Kidney capillary endothelial cell (primary cell): ENCODE measurements around the gene FBXL7.

Experiments
- DNase-seq: peaks from one replicate; pipeline ENCODE4 v3.0.0-alpha.2; 2018; ENCODE audit warnings: low spot score

FBXL7 gene

DNA sequence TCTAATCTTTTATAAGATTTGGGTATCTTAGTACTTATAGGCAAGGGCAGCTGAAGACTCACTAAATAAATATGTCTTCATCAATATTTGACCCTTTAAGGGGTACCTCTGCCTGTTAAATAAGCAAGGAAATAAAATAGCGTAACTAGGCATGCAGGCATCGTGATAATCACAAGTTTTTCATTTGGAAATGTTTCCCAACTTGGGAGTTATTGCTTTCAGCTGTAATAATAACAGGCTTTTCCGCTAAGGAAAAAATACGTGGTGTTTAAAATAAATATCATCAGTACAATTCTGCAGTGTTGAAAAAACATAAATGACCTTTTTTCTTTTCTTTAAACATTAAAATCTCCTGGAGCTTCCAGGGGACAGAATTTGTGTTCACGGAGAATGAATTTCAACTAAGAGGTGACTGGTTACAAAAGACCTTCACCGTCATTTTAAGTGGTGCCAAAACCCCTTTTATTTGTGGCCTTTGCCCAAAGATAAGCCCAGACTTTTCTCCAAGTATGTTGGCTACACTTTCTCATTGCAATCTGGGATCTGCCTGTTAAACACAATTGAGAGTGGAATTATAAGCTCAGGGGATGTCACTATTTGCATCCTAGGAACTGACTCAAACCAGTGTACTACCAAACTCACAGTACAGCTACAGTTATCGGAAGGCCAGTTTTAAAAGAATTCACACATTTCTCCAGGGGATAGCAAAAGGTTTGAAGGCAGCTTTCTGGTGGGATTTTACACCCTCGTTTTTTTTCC, 218.6 kb downstream of the FBXL7 start:
- no peak for DNase-seq

DNA sequence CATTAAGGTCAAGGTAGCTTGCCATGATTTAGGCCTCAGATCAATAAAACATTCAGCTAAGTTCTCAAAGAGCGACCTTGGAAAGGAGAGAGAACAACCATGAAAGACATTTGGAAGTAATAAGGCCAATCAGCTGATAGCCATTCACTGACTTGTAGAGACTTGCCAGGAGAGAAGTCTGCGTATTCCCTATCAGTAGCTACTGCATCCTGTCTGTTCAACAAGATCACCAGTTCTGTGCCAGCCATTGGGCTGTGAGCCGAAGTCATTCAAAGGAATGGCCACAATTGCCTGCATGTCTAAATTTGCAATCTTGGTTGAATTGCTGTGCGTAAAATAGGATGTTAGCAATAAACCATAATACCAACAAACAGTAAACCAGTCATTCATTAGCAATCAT, 219.8 kb downstream of the FBXL7 start:
- DNase-seq, result peak; percentile 1

DNA sequence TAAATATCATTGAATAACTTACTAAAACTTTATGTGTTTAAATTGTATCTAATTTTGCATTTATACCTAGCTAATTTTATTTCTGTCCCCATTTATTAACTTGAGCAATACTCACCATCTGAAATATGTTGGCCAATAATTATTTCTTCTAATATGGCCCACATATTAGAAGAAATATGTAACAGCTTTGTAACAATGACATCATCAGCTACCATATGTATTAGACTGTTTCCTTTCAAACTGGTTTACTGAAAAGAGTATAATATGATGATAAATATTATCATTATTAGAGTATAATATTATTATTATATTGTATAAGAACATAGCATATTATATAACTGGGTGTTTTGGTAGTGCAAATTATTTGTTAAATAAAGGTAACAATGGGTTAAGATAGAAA, 220.5 kb downstream of the FBXL7 start:
- DNase-seq, result no peak

DNA sequence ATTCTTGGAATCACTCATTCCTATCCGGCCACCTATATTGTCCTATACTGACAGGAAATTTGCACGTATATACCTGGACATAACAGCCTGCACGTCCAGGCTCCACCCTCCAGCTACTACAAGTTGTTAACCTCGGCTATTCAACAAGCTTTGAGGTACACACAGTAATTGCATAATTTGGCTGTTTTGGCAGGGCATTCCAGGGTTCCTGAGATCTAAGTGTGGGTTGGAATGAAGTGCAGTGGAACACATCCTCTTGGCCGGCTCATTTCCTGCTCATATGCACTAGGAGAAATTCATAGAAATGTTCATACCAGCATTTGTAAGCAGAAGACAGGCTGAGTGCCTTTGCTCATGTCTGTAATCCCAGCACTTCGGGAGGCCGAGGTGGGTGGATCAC, 222.3 kb downstream of the FBXL7 start:
- no peak for DNase-seq

DNA sequence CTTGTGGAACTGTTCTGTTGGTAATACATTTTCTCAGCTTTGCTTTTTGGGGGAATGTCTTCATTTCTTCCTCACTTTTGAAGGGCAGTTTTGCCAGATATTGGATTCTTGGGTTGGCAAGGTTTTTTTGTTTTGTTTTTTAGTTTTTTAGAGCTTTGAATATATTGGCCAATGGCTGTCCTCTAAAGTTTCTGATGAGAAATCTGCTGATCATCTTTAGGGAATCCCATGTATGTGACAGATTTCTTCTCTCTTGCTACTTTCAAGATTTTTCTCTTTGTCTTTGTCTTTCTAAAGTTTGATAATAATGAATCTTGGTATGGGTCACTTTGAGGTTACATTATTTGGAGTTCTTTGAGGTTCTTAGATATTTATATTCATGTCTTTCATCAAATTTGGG, 227.4 kb downstream of the FBXL7 start:
- no peak for DNase-seq

DNA sequence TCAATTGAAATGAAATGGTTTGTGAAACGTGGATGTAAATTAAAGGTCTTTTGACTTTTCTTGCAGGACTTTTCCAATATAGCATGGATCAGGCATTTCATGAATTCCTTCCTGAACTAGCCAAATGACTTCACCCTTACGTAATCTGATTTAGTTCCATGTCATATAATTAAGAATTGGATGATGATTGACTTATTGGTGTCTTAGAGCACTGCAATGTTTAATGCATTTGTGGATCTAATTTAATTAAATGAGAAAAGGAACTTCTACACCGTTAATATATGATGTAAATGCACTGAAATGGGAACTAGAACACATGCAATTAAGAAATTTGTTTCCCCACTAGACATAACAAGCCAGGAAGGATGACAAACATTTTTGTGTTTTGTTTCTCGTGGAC, 228.8 kb downstream of the FBXL7 start:
- DNase-seq, result no peak

DNA sequence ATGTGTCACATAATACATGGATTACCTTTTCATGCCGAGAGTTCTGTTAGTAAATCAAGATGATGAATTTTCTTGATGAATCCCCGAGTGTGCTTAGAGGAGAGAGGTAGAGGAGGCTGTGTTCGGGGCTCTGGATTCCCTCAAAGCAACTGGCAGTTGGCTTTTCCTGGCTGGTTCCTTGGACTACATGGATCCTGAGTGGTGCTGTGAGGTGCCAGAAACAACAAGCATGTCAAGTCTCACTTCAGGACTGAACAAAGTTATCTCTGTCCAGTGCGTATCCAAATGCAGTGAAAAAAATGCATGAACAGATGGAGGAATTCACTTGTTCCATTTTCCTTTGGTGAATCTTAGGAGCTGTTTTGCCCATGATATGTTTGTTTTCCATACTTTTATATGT, 231.7 kb downstream of the FBXL7 start:
- no peak for DNase-seq

DNA sequence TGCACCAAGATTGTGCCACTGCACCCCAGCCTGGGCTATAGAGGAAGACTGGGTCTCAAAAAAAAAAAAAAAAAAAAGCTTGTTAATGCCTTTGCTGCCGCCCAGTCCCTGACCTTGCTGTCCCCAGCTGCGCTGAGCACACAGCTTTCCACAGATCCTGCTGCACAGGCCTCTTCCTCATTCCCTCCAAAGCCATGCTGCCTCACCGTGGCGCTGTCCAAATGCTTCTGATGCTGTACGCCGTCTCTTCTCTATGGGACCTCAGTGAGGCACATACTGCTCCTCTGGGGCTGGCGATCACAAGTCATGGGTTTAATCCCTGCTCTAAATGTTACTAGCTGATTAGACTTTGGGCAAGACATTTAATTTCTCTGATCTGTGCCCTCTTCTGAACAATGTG, 234.1 kb downstream of the FBXL7 start:
- no peak for DNase-seq

DNA sequence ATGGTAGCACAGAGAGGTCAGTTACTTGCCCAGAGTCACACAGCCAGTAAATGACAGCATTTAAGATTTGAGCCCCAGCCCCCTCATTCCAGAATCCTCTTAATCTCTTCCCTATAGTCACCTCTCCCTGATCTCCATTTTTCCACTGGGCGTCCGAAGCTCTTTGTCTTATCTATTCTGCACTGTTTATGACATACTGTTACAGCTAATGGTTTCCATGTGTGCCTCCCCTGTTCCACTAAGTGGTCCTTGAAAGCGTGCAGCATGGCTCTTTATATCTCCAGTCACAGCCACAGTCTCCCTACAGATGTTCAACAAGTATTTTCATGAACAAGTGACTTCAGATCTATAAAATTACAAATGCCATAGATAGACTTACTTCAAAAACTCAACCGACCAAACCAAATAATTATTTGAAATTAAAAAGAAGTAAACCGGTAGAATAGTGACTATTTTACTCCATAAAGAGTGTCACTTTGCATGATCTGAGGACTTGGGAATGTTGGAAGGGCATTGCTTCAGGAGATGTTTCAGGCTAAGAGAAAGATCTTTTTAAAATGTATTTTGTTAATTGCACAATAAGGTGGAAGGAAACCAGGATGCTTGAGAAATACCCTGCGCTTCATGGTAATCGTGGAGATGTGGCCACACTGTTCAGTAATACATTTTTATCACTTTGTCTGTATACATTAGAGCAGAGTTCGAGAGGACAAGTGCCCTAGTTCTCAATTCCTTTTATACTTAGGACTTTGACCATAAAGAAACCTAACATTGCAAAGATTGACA, 237.2 kb downstream of the FBXL7 start:
- no peak for DNase-seq

DNA sequence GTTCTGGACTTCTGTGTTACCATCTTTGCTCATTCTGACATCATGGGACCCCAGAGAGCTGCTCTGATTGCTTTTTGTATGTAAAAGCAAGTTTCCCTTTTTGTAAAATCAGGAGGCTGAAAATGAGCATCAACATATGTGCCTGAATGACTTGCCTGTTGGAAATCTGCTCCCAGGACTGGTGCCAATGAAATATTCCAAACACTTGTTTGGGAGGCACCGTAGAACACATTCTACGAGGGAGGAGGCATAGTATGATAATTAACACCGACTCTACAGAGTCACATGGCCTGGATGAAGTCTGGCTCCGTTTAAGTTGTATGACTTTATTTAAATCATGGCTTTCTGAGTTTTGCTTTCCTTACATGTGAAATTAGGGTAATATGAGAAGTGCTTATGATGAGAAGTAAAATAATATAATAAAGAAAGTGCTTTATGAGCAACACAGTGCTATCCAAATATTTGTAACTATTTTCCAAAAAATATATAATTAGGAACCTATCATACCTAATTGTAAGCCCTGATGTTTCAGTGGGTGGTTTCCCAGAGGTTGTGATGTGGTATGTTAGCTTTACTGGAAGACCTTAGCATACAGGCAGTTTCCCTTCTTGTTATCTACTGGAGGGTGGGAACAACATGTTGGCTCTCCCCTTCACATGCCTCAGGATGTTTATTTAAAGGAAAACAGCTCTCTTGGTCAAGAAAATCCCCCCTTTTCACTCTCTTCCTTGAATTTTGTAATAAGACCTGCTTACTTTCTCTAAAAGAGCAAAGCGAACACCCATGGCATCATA, 238.1 kb downstream of the FBXL7 start:
- no peak for DNase-seq

DNA sequence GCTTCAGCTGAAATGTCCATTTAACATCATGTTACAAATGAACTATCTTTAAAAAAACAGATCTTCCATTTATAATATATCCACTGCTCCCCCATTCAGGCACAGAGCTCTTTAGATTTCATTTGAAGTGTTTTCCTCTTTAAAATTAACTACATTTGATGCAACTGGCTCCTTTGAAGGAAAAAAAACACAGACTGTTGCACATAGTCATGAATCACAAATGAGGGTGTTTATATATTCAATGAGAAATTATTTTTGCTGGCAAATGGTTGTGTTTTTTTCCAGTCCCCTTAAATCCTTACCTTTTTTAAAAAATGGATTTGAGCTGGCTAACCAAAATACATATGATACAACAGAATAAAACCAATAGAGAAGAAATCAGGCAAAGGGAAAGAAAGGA, 240.4 kb downstream of the FBXL7 start:
- no peak for DNase-seq

DNA sequence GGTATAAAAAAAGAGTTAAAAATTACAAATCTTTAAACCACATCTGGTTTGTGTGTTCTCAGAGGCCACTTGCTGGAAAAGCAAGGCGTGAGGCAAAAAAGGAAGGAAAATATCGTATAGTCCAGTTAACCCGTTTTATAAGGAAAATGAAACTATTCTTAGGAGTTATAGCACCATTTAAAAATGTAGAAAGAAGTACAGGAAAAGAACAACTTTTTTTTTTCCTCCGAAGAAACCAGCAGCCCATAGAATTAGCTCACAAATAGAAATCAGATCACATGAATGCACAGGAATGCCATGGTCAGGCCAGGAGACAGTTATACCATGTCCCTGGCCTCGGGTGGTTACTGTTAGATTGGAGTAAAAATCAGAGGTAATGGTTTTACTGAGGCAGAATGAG, 241.6 kb downstream of the FBXL7 start:
- no peak for DNase-seq

DNA sequence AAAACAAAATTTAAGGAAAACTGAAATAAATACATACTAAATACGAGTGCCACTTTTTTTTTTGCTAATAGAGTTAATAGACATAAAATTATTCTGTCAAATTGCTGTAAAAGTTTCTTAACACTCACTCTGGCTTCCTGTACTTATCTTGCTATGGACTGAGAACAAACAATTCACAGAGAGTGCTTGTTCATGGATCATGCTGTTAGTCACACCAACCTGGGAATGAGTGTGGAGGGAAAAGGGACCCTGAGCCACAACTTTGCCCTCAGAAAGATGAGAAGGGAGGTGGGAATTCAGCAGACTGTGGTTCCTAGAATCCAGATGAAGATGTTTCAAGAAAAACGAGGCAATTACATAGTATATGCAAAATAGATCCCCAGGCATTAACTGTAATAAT, 246.9 kb downstream of the FBXL7 start:
- DNase-seq, result no peak

DNA sequence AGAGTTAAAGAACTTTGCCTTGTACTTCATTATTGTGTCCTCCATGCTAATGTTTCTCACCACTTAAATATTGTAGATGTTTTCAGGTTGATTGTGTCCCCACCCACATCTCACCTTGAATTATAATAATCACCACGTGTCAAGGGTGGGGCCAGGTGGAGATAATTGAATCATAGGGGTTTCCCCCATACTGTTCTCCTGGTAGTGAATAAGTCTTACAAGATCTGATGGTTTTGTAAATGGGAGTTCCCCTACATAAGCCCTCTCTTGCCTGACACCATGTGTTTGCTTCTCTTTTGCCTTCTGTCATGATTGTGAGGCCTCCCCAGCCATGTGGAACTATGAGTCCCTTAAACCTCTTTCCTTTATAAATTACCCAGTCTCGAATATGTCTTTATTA, 248.3 kb downstream of the FBXL7 start:
- no peak for DNase-seq

DNA sequence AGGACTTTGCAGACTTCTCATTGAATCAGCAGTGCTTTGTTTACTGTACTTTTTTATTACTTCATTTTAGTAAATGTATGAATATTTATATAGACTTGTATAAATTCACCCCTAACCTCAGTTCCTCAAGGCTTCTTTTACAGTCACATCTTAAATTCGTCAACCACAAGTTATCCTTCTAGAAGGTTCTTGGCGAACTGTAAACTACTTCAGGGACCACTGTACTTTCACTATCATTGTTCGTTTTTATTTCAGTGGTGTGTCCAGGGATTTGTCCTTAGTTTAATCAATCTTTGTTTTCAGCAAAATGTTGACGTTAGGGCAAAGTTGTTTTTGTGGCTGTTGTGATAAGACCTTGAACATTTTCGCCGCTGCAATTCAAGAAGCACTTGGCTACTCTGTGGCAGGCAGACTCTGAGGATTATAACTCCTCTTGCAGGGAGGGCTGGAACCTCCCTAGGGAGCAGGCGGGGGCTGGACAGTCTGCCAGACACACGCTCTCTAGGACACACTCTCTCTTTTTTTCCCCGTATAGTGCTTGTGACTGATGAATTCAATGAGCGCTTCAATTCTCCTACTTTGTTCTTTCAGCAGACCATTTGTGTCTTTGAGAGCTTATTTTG, 252.8 kb downstream of the FBXL7 start:
- DNase-seq, result no peak

DNA sequence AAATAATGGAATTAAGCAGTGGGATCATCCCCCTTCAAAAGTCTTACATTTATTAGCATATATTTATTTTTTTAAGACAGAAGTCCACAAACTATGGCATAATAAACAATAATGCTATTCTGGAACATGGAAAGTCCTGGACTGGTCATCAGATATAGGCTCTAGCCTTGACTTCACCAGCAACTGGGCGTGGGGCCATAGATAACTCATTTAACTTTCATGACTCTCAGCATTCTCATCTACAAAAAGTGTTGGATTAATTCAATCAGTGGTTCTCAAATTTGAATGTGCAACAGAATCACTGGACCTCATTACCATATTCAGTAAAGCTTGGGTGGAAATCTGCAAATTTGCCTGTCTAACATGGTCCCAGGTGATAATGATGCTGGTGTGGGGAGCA, 253.8 kb downstream of the FBXL7 start:
- DNase-seq, result no peak

DNA sequence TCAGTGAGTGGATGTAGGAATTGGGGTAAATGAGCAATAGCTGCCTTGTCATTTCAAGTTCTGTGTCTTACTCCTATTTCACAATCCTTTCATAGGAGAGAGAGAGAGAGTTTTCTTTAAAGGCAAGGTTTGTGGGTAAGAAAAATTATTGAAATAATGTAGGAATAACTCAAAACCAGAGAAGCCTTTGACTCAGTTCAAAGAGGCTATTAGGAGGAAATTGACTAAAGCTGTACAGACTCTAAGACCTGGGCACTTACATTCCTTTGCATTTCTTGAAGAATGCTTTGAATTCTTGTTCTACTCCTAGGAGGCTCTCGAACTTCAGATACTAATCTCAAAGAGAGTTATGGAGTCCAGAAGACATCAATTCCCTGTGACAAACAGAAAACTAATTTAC, 257.1 kb downstream of the FBXL7 start:
- DNase-seq, result no peak

DNA sequence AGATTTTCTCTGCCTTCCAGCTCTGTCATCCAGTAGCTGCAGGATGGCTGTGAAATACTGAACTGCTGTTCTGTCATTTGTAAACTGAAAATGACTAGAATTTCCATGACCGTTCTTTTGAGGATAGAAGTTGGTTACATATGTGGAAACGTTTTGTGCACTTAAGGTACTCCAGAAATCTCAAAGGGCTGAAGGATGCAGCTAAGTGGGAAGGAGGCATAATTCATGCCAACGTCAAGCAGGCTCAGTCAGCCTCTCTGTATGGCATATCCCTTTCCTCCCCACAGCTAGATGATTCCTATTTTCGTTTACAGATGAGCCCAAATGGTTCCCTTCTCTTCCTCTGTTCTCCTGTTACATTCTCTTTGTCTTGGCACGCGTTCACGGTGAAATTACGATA, 257.6 kb downstream of the FBXL7 start:
- no peak for DNase-seq

DNA sequence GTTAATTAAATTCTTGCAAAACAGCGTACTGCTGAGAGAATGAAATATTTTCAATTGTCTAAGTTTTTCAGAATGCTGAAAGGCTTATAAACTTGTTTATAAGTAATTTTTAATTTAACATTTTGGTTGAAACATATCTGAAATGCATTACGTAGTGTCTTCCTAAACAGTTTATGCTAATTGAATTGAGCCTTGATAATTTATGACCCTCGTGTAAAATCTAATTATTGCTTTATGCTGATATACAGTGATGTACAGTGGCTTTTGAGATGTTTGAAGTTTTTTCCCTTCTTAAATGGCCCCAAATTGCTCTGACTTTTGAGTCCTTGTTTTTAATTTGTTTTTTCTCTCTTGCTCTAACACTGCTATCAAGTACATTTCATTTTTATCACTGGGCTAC, 262.7 kb downstream of the FBXL7 start:
- DNase-seq, result no peak

DNA sequence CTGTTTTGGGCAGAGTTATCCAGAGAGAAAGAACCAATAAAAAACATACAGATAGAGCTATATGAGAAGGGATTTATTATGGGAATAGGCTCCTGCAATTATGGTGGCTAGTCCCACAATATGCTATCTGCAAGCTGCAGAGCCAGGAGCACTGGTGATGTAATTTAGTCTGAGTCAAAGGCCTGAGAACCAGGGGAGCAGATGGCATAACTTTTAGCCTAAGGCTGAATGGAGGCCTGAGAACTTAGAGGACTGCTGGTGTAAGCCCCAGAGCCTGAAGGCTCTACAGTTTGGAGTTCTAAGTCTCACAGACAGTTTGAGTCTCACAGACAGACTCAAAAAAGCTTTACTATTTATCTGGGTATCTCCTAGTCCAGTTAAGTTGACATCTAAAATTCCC, 263.8 kb downstream of the FBXL7 start:
- no peak for DNase-seq

DNA sequence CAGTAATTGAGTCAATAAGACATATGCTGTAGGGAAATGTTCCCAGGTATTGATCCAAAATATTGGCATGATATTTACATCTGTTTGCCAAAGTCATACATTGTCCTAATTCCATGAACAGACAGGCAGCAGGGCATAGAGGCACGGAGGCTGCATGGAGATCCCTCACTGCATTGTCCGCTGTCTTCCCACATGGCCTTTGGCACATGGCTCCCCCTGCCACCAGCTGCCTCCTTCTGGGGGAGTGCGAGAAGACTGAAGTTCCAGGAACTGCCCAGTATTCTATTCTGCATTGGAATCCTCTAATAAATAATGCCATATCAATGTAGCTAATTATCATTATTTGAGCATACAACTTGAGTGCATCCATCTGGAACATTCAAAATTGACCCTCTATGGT, 269.0 kb downstream of the FBXL7 start:
- DNase-seq, result no peak

DNA sequence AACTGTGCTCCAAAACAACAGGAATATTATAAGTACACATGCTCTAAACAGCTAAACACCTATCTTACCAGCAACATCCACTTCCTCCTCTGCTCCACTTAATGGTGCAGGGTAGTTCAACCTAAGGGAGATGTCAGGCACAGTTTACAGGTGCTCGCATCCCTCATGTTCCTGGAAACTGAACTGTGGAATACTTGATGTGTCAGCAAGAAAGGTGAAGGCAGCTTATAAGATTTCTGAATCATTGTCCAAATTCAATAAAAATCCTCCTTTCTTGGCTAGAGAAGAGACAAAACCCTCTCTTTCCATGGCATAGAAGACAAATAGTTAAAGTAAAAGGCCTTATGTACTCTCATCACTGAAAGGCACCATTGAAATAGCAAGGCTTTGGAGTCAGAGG, 272.2 kb downstream of the FBXL7 start:
- DNase-seq, result no peak

DNA sequence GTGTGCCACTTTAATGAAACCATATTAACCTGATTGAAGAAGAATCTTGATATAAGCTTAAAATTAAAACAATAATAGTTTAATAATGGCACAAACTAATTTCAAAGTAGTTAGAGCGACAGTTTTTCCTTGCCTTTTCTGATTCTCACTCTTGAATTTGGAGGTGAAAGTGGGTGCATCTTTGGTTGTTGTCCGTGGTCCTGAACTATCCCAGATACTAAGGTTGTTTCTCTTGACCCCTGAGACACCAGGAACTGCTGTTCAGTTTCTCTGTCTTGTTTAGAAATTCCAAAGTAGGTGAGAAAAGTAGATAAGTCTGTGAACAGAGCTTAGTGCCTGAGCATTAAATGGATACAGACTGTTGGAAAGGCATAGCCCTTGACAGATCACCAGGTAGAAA, 274.7 kb downstream of the FBXL7 start:
- DNase-seq, result no peak
